ENCODE data around the gene TMC6.

GRCh38 chr17:78154903-78155811 is 26.6 kb upstream of the TMC6 start:
- TF ChIP-seq POLR2AphosphoS5 (IDR thresholded peaks at IDR 0.05), result no peak
- TF ChIP-seq CTCF (IDR thresholded peaks at IDR 0.05), result no peak

Measured in esophagus muscularis mucosa (tissue), 3 donors.